Tongue (tissue), 2 donors: Measurements from ENCODE around the gene SLC39A11. TPM values are rescaled to one million over a fixed set of nuclear protein-coding genes. Genes with fewer than 3 reads are reported as not detected.
"Not testable (repeated sequence)": the region's sequence is repeated elsewhere in the genome, so short reads cannot be mapped to it uniquely, and the experiment has no call there.

Experiments used
- DNase-seq: peaks from one replicate; pipeline ENCODE4 v3.0.0-alpha.2; 2015
- total RNA-seq: library from RNA; depleted of rRNA; stranded (reverse); fragments of >200 nt; gene quantifications from one replicate; pipeline ENCODE4 v1.2.3, GENCODE V29; 2014

Gene SLC39A11
- total RNA-seq, 1 donor from 2014 or later = 12.7 TPM

GRCh38 chr17:72713701-72714100, 378.8 kb downstream of the SLC39A11 start:
- DNase-seq = no peak

GRCh38 chr17:72711521-72712310, 380.8 kb downstream of the SLC39A11 start:
- no peak for DNase-seq

GRCh38 chr17:72710834-72711233, 381.7 kb downstream of the SLC39A11 start:
- no peak for DNase-seq

DNA sequence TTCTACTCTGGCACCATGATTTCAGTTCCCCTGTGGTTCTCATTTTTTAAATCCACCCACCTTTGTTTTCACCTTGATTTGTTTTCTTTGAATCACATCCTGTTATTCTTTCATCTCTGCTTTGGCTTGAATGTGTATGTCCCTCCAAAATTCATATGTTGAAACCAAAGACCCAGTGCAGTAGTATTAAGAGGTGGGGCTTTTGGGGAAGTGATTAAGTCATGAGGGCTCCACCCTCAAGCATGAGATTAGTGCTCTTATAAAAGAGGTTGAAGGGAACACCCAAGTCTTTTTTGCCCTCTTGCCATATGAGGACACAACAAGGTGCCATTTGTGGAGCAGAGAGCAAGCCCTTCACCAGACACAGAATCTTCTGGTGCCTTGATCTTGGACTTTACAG, 382.3 kb downstream of the SLC39A11 start:
- no peak for DNase-seq

- not testable (repeated sequence) for DNase-seq
Measured at GRCh38 chr17:72708682-72709081, 383.8 kb downstream of the SLC39A11 start.

DNA sequence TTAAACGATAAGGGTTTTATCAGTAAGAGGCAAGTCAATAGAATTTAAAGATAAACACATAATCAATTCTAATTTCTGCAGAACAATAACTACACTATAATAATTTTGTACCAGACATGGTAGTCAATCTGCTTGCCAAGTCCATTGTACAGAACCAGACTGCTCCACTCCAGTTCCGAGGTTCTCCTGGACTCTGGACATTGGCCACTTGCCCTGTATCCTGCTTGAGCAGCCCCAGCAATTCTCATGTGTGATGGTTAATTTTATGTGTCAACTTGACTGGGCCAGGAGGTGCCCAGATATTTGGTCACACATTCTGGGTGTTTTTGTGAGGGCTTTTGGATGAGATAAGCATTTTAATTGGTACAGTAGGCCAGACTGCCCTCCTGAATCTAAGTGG, 384.6 kb downstream of the SLC39A11 start:
- DNase-seq = no peak

DNA sequence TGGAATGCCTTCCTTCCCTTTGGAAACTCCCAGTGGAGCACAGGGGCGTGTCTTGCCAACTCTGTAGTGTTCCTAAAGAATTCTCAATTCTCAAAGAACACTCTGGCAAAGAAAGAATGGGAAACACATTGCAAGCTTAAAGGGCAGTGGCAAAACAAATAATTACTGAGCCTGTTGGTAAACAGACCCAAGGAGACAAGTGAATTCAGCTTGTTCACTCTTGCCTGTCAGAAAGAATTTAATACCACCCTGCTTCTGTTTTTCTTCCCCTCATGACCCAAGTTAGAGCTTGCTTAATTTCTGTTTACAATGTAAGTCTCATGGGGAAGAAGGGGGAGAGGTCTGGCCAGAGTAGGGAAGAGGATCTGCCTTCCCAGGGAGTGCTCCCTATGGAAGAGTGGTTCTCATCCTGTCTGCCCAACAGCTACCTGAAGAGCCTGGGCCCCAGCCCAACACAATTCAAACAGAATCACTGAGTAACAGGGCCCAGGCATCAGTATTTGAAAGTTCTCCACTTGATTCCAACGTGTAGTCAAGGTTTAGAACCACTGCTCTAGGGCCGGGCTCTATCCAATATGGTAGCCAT, 386.0 kb downstream of the SLC39A11 start:
- peak; percentile 41 for DNase-seq

- DNase-seq = no peak
Measured at GRCh38 chr17:72705905-72706395, 386.5 kb downstream of the SLC39A11 start.

GRCh38 chr17:72702998-72703397, 389.5 kb downstream of the SLC39A11 start:
- no peak for DNase-seq

- DNase-seq = no peak
Measured at GRCh38 chr17:72702136-72702735, 390.3 kb downstream of the SLC39A11 start.

GRCh38 chr17:72700226-72700625, 392.3 kb downstream of the SLC39A11 start:
- DNase-seq = no peak

DNA sequence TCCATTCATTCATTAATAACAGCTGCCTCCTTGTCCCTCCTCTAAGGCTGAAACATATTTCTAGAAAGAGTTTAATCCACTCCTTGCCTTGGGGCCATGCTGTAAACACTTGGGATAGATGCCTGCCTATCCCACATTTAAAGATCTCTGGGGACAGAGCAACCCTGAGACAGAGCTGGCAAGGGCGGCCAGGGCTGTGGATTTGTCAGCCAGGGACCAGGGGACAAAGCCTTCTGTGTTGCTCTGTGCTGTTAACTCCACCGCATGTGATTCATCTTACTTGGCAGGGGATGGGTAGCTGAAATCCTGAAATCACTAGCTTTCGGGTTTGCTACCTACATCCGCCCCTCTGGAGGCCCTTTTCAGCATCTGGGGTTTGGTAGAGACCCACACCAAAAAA, 392.9 kb downstream of the SLC39A11 start:
- DNase-seq = peak; percentile 25

DNA sequence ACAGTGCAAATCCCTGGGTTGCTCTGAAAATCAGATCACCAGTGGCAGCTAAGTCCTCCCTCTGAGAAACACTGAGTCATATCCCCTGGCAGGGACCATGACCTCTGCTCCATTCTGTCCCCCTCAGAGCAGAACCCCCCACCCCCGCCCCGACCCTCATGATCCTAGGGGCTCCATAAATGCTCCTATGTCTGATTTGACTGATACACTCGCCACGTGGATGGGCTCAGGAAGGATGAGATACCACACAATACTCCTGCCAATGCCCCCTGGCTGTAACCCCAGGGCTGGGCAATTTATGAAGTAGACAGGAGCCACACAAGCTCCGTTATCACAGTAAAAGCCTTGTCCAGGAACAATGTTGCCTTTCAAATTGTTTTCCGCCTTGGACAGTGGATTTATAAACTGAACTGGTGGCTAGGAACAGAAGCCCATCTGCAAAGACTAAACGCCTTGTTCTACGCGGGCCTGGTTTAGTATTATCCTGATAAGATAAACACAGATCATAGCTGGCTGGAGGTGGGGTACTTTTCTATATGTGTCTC, 394.8 kb downstream of the SLC39A11 start:
- no peak for DNase-seq

GRCh38 chr17:72696721-72697120, 395.8 kb downstream of the SLC39A11 start:
- DNase-seq = no peak

GRCh38 chr17:72696156-72696555, 396.3 kb downstream of the SLC39A11 start:
- no peak for DNase-seq

- DNase-seq = no peak
Measured at GRCh38 chr17:72693956-72694355, 398.5 kb downstream of the SLC39A11 start.

DNA sequence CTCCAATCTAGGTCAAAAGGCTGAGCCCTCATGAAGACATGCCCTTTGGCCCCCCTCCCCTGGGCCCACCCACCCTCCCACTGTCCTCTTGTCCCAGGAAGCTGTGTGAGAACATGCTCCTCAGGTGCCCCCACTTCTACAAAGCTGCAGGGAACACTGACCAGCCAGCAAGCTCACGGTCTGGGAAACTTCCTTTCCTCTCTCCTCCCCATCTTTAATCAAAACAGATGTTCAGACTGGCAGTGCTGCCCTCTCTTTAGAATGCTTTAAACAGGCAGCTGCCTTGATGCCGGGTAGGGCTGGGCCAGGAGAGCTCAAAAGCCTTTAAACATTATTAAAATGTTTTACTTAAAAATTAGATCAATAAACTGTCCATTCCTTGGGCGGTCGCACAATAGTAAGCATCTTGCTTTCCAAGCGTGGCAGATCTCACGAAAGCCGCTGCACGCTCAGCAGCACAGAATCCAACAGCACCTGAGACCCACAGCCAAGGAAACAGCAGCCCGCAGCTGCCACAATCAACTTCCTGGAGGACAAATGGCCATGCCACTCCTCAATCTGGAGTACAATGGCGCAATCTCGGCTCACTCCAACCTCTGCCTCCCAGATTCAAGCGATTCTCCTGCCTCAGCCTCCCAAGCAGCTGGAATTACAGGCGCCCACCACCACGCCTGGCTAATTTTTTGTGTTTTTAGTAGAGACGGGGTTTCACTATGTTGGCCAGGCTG, 399.2 kb downstream of the SLC39A11 start:
- no peak for DNase-seq

- DNase-seq = no peak
Measured at GRCh38 chr17:72692676-72693075, 399.8 kb downstream of the SLC39A11 start.

- DNase-seq = no peak
Measured at GRCh38 chr17:72691586-72691985, 400.9 kb downstream of the SLC39A11 start.

DNA sequence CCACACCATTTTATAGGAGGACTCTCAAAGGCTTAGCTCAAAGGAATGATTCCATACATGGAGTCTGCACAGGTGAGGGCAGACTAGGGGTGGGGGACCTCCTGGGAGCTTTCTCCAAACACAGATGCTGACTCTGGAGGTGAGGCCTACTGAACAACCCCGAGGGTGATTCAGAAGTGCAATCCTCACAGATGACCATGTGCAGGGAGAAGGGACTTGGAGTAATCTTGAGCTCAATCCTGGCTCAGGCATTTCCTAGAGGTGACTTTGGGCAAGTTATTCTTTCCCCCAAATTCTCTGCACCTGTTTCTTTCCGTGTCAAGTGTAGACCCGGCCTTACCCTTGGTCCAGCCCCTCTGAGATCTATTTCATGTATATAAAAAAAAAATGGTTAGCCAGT, 401.5 kb downstream of the SLC39A11 start:
- no peak for DNase-seq

DNA sequence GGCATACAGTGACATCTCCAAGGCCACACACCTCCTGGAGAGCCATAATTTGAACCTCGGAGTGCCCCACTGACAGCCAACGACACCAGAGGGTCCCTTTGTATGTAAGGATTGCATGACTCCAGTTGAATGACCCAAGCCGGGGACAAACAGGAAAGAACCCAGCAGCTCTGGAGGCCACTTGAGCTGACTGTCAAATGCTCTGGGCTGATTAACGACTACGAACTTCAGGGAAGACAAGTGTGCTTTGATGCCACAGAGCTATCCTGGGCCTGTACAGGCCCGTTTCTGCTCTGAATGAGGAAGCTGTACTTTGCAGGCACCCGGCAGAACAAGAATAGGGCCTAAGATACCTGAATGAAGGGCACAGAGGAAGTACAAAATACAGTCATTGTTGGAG, 404.6 kb downstream of the SLC39A11 start:
- DNase-seq = peak; percentile 35

DNA sequence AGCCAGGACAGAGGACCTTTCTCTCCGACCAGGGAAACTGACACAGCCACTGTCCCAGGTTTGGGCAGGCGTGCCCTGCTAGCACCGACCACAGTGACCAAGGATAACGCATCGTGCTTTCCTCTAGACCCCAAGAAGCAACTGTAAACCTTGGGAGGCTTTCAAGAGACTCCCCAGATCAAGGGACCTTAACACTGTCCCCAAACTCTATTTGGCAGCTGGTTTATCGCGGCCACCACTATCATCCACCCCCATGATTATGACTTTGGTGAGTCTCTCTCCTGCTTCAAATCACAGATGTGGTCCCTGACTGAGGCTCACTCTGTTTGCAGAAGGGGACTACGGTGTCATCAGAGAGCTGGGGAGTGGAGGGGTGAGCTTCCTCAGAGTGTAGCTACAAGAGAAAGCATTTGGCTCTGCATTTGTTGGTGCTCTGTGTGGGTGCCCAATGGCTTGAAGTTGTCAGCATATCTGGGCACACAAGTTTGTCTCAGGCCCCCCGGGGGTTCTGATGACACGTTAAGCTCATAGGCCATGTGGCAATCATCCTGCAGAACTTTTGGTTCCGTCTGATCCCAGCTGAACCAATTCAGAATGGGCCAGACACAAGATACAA, 408.0 kb downstream of the SLC39A11 start:
- DNase-seq = no peak
